Suprapubic skin (tissue), 4 donors: ENCODE measurements around the gene DPYD. TPM values are rescaled to one million over a fixed set of nuclear protein-coding genes. Genes with fewer than 3 reads are reported as not detected.

Experiments used
- DNase-seq, 2 donors: peaks; one replicate each; pipeline ENCODE4 v3.0.0-alpha.2; 2019; ENCODE audit warnings: low spot score in 2 of 2
- H3K27ac ChIP-seq: fragments of 200-600 bp; sonication (generic); one replicate; pipeline ENCODE4 v1.5.1; 2019
- H3K27me3 ChIP-seq: fragments of 200-600 bp; sonication (generic); one replicate; pipeline ENCODE4 v1.5.1; 2019
- H3K36me3 ChIP-seq: fragments of 200-600 bp; sonication (generic); one replicate; pipeline ENCODE4 v1.5.1; 2019
- H3K4me1 ChIP-seq: fragments of 200-600 bp; sonication (generic); one replicate; pipeline ENCODE4 v1.5.1; 2019
- H3K4me3 ChIP-seq: fragments of 200-600 bp; sonication (generic); one replicate; pipeline ENCODE4 v1.5.1; 2019; ENCODE audit warnings: mild to moderate bottlenecking
- H3K9me3 ChIP-seq: fragments of 200-600 bp; sonication (generic); one replicate; pipeline ENCODE4 v1.5.1; 2019
- EP300 ChIP-seq: sonication (generic); formaldehyde crosslinking; IDR thresholded peaks from one replicate; pipeline ENCODE4 v1.6.1; 2017; ENCODE audit warnings: antibody characterized with exemption
- POLR2A ChIP-seq, 2 donors: fragments of 450-650 bp; IDR thresholded peaks; one replicate each; pipeline ENCODE4 v1.6.1; 2017; ENCODE audit warnings: antibody characterized with exemption in 2 of 2, mild to moderate bottlenecking in 2 of 2, moderate library complexity in 2 of 2
- POLR2AphosphoS5 ChIP-seq, 3 donors: sonication (generic); formaldehyde crosslinking; IDR thresholded peaks; one replicate each; pipeline ENCODE4 v1.6.1; 2017; ENCODE audit warnings: antibody characterized with exemption in 3 of 3
- WGBS: methylation state at CpG from one replicate; pipeline ENCODE4 v1.1.5; 2018; 5-methylcytosine and 5-hydroxymethylcytosine counted together
- total RNA-seq, 4 donors: library from RNA; depleted of rRNA; stranded (reverse); fragments of >200 nt; gene quantifications; one replicate each; pipeline ENCODE4 v1.1.0, GENCODE V29; 2016
- TF ChIP-seq, protein P1 (sequence below), 2 donors: fragments of 200-600 bp in 1 of 2; fragments of 450-650 bp in 1 of 2; sonication (generic) in 1 of 2; IDR thresholded peaks; one replicate each; pipeline ENCODE4 v1.5.1; 2016 to 2019; ENCODE audit warnings: antibody characterized with exemption in 2 of 2, mild to moderate bottlenecking in 1 of 2, moderate library complexity in 1 of 2

The DPYD gene
- total RNA-seq, 4 donors from 2014 or later = 10.1 to 31.9 (median 11.6) TPM

DNA sequence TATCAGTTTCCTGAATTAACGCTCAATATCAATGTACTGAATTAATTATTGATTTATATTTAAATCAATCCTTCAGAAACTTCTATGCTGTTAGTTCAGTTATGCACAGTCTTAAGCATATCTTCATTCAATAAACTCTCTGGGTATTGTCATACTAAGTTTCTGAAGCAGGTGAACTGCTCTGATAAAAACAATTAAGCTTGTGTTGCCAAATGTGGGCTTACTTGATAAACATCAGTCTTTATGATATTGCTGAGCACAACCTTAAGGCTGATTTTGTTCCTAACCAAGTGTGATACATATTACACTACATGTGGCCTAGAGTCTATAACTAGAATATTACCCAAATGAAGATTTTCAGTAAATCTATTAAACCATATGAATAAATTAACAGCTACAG, 67.6 kb downstream of the DPYD start:
- 94% methylated on average over 1 of the region's 1 CpG for WGBS
- no peak for DNase-seq
- no peak overlapping the region for H3K27ac ChIP-seq
- H3K4me3 ChIP-seq = no peak overlapping the region
- TF ChIP-seq POLR2A (IDR thresholded peaks at IDR 0.05) (no peak), EP300 (no peak), POLR2AphosphoS5 (IDR thresholded peaks at IDR 0.05) (no peak)
- TF ChIP-seq, protein P1, sequence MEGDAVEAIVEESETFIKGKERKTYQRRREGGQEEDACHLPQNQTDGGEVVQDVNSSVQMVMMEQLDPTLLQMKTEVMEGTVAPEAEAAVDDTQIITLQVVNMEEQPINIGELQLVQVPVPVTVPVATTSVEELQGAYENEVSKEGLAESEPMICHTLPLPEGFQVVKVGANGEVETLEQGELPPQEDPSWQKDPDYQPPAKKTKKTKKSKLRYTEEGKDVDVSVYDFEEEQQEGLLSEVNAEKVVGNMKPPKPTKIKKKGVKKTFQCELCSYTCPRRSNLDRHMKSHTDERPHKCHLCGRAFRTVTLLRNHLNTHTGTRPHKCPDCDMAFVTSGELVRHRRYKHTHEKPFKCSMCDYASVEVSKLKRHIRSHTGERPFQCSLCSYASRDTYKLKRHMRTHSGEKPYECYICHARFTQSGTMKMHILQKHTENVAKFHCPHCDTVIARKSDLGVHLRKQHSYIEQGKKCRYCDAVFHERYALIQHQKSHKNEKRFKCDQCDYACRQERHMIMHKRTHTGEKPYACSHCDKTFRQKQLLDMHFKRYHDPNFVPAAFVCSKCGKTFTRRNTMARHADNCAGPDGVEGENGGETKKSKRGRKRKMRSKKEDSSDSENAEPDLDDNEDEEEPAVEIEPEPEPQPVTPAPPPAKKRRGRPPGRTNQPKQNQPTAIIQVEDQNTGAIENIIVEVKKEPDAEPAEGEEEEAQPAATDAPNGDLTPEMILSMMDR (IDR thresholded peaks at IDR 0.05) = no peak
- H3K4me1 ChIP-seq = peaks cover 7% of the 10 kb centered on the region
- H3K9me3 ChIP-seq = no peaks in the 10 kb centered on the region
- H3K27me3 ChIP-seq = no peaks in the 10 kb centered on the region
- H3K36me3 ChIP-seq = no peaks in the 10 kb centered on the region

DNA sequence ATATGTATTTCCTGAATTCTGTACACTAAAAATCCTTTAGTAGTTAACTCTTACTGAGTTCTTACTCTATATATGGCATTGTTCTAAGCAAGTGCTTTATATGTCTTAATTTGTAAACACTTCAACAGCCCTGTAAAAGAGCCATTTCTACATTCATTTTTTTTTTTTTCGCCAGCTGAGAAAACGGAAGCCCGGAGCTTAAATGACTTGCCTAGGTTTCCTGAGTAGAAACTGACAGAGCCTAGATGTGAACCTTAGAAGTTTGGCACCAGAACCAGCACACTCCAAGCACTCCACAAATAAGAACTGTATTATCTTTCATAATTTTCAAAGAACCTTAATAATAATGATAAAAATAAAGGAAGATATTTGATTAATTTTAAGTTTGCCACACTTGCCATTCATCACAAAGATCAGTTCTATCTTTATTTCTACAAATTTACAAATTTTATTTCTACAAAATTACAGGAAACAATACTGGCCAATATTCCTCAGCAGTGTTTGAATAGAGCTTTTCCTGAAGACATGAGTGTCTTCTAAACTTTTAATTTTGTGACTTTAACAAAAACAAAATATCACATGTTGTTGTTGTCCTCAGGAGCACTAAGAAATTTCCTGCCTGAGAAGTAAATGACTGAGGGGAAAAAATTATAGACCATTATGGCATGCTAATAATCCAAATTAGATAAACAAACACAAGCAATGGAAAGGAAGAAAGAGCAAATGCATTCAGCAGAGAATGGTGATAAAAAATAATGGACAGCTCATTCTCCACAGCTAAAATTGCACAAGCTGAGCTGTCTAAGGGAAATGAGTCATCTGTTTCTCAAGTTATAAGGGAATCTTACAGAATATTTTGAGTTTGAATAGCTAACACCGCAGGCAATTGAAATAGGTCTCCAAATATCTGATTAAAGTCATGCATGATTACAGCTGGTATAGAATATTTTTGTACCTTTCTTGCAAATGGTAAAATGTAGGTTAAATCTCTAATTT, 71.2 kb downstream of the DPYD start:
- Histone ChIP-seq H3K4me1 (peaks cover 7% of the 10 kb centered on the region), H3K27me3 (no peaks in the 10 kb centered on the region), H3K9me3 (no peaks in the 10 kb centered on the region), H3K27ac (no peak overlapping the region), H3K36me3 (no peaks in the 10 kb centered on the region), H3K4me3 (no peak overlapping the region)
- 60% methylated on average over 4 of the region's 4 CpGs for WGBS
- TF ChIP-seq POLR2A (IDR thresholded peaks at IDR 0.05) (no peak), EP300 (no peak), POLR2AphosphoS5 (IDR thresholded peaks at IDR 0.05) (no peak)
- TF ChIP-seq, protein P1 (IDR thresholded peaks at IDR 0.05) = no peak
- DNase-seq = no peak

DNA sequence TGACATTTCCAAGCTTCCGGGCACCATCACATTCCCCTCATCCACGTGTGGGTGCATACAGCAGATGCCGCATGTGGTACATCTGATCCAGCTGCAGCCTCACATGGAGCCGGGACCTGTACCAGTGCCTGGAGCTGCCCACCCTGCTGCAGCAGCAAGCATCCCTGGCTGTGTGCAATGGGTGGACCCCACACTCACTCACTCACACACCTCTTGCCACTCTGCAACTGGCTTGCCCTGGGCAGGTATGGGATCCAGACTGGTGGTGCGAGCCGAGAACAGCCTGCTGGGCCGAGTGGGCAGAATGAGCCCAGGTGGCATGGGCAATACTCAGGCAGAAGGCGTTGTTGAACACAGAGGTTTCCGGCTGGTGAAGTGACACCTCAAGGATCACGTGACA, 75.0 kb downstream of the DPYD start:
- H3K4me3 ChIP-seq = no peak overlapping the region
- DNase-seq = no peak
- no peaks in the 10 kb centered on the region for H3K27me3 ChIP-seq
- no peaks in the 10 kb centered on the region for H3K9me3 ChIP-seq
- H3K4me1 ChIP-seq = peaks cover 7% of the 10 kb centered on the region
- no peak overlapping the region for H3K27ac ChIP-seq
- 98% methylated on average over 6 of the region's 10 CpGs for WGBS
- no peak for TF ChIP-seq POLR2AphosphoS5 (IDR thresholded peaks at IDR 0.05)
- TF ChIP-seq, protein P1 (IDR thresholded peaks at IDR 0.05) = no peak
- no peak for TF ChIP-seq POLR2A (IDR thresholded peaks at IDR 0.05)
- TF ChIP-seq EP300 = no peak
- no peaks in the 10 kb centered on the region for H3K36me3 ChIP-seq

DNA sequence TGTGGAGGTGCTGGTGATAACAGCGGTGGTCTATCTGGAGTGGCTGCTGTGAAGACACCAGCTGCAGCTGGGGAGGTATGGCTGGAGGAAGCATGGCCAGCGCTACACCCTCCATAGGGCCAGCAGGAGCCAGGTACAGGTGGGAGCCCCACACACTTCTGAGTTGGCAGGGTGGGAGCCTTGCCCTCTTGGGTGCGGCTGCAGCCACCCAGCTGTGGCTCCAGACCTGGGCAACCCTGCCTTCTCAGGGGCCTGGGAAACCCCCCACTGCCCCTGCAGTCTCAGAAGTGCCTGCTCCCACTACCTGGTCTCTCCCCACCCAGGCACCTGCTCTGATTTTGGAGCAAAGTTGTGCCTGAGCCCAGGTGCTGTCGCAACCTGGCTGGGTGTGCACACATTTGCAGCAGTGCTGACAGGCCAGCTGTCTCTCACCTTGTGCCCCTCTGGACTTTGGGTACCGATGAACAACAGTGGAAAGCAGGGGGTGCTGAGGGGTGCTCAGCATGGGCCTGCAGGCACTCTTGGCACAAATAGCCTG, 76.2 kb downstream of the DPYD start:
- no peak for TF ChIP-seq POLR2A (IDR thresholded peaks at IDR 0.05)
- TF ChIP-seq POLR2AphosphoS5 (IDR thresholded peaks at IDR 0.05) = no peak
- TF ChIP-seq EP300 = no peak
- TF ChIP-seq, protein P1 (IDR thresholded peaks at IDR 0.05) = no peak
- Histone ChIP-seq H3K4me3 (no peak overlapping the region), H3K36me3 (no peaks in the 10 kb centered on the region), H3K9me3 (no peaks in the 10 kb centered on the region), H3K4me1 (no peaks in the 10 kb centered on the region), H3K27me3 (no peaks in the 10 kb centered on the region), H3K27ac (no peak overlapping the region)
- DNase-seq = no peak
- WGBS = 95% methylated on average over 5 of the region's 5 CpGs

DNA sequence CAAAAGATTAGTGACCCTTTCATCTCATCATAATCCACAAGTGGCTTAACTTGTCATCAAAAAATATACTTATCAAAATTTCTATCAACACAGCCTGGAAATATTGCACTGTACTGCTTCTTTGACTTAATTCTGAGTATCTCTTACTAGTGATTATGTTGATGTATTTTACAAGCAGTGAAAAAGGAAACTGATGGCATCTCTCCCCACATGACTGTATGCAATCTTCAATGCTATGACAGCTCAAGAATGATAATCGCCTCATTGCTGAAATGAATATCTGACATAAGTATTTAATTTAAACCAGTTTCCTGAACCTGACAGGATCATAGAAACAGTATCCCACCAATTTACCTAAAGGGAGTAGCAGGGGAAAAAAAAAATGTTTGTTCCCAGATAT, 79.5 kb downstream of the DPYD start:
- Histone ChIP-seq H3K9me3 (no peaks in the 10 kb centered on the region), H3K4me1 (no peaks in the 10 kb centered on the region), H3K4me3 (no peak overlapping the region), H3K27ac (no peak overlapping the region), H3K27me3 (no peaks in the 10 kb centered on the region), H3K36me3 (no peaks in the 10 kb centered on the region)
- no peak for DNase-seq
- 88% methylated on average over 1 of the region's 1 CpG for WGBS
- TF ChIP-seq EP300 = no peak
- TF ChIP-seq, protein P1 (IDR thresholded peaks at IDR 0.05) = no peak
- TF ChIP-seq POLR2A (IDR thresholded peaks at IDR 0.05) = no peak
- no peak for TF ChIP-seq POLR2AphosphoS5 (IDR thresholded peaks at IDR 0.05)
